Lung (tissue), 12 donors: ENCODE measurements around the gene NBPF3. TPM values are rescaled to one million over a fixed set of nuclear protein-coding genes. Genes with fewer than 3 reads are reported as not detected.
"Not testable (repeated sequence)": the region's sequence is repeated elsewhere in the genome, so short reads cannot be mapped to it uniquely, and the experiment has no call there.

Experiments
- ATAC-seq: fragments of 200-7000 bp; cut with Tn5 transposase; one replicate; pipeline ENCODE4 v1.9.1; 2020; ENCODE audit warnings: moderate number of reproducible peaks; ENCODE audit not compliant: insufficient read depth, low FRiP score
- DNase-seq, 3 donors: peaks; one replicate each; pipeline ENCODE4 v3.0.0-alpha.2; 2013 to 2017
- H3K27ac ChIP-seq, 2 donors: one replicate each; pipeline ENCODE4 v1.5.1; 2013; ENCODE audit warnings: mild to moderate bottlenecking in 2 of 2, moderate library complexity in 2 of 2, control low read depth in 1 of 2, inconsistent platforms in 1 of 2, low read depth in 1 of 2, low read length in 1 of 2
- H3K27me3 ChIP-seq, 3 donors: one replicate each; pipeline ENCODE4 v1.5.1; 2013; ENCODE audit warnings: low read length in 2 of 3; ENCODE audit not compliant: control insufficient read depth in 3 of 3, insufficient read depth in 3 of 3
- H3K36me3 ChIP-seq, 4 donors: one replicate each; pipeline ENCODE4 v1.5.1; 2013; ENCODE audit warnings: low read length in 4 of 4, mild to moderate bottlenecking in 1 of 4, moderate library complexity in 1 of 4; ENCODE audit not compliant: control insufficient read depth in 4 of 4, insufficient read depth in 4 of 4
- H3K4me1 ChIP-seq, 5 donors: one replicate each; pipeline ENCODE4 v1.5.1; 2013; ENCODE audit warnings: low read length in 5 of 5, mild to moderate bottlenecking in 2 of 5, moderate library complexity in 1 of 5; ENCODE audit not compliant: control insufficient read depth in 5 of 5, insufficient read depth in 5 of 5
- H3K4me3 ChIP-seq: one replicate; pipeline ENCODE4 v1.5.1; 2013; ENCODE audit warnings: mild to moderate bottlenecking, control low read depth, moderate library complexity
- H3K9ac ChIP-seq, 2 donors: one replicate each; pipeline ENCODE4 v1.5.1; 2013; ENCODE audit warnings: low read length in 2 of 2, control low read depth in 1 of 2; ENCODE audit not compliant: insufficient read depth in 1 of 2
- H3K9me3 ChIP-seq, 4 donors: one replicate each; pipeline ENCODE4 v1.5.1; 2013; ENCODE audit warnings: low read length in 3 of 4, mild to moderate bottlenecking in 1 of 4, moderate library complexity in 1 of 4; ENCODE audit not compliant: control insufficient read depth in 4 of 4, insufficient read depth in 3 of 4
- CTCF ChIP-seq: IDR thresholded peaks from 2 replicates; pipeline ENCODE4 v1.5.1; 2012; ENCODE audit warnings: mild to moderate bottlenecking; ENCODE audit errors: control extremely low read depth, extremely low read depth
- WGBS, 2 donors: extraction: QIAGEN DNeasy Blood & Tissue Kit; methylation state at CpG; one replicate each; pipeline ENCODE4 v1.1.7; 2013; 5-methylcytosine and 5-hydroxymethylcytosine counted together
- polyA plus RNA-seq, 2 donors: library from polyadenylated mRNA; stranded (reverse); fragments of 200-250 nt; gene quantifications; one replicate each; pipeline ENCODE4 v1.2.1, GENCODE V29; 2013
- total RNA-seq, 2 donors: library from RNA; depleted of rRNA in 1 of 2; stranded (reverse); fragments of >200 nt in 1 of 2; gene quantifications; one replicate each; pipeline ENCODE4 v1.2.1, GENCODE V29; 2014 to 2021
- donor health status: control.
- donor health status: control.
- donor health status: Bipolar disorder and iron deficiency.
- donor health status: healthy.
- donor health status: DM: yes; HTN: yes; CAD: no.

Gene NBPF3
- total and polyA plus RNA-seq, 4 donors: 1.3 to 17.6 (median 5.6) TPM

- Histone ChIP-seq H3K36me3 (peaks cover 0 to 3% (median 0%) of the 10 kb centered on the region in 4 donors), H3K27ac (no peak overlapping the region), H3K27me3 (no peaks in the 10 kb centered on the region), H3K4me1 (no peaks in the 10 kb centered on the region), H3K9ac (no peak overlapping the region), H3K4me3 (no peak overlapping the region), H3K9me3 (no peaks in the 10 kb centered on the region)
- ATAC-seq (no peak), DNase-seq (no peak)
- no peak for TF ChIP-seq CTCF
- WGBS, 2 donors: 91 to 98% methylated on average over 5 of the region's 5 CpGs
Measured at GRCh38 chr1:21447311-21447710, 7.4 kb downstream of the NBPF3 start.

GRCh38 chr1:21449906-21450305 is 10.0 kb downstream of the NBPF3 start:
- Histone ChIP-seq H3K4me1 (no peaks in the 10 kb centered on the region), H3K9me3 (no peaks in the 10 kb centered on the region), H3K27me3 (no peaks in the 10 kb centered on the region), H3K4me3 (no peak overlapping the region), H3K9ac (no peak overlapping the region), H3K36me3 (peaks cover 0 to 3% (median 0%) of the 10 kb centered on the region in 4 donors), H3K27ac (no peak overlapping the region)
- no peak for TF ChIP-seq CTCF
- 37 to 71% methylated on average over 1 of the region's 1 CpG for WGBS, 2 donors
- DNase-seq: no peak
- no peak for ATAC-seq

GRCh38 chr1:21451212-21451611 is 11.3 kb downstream of the NBPF3 start:
- Histone ChIP-seq H3K9me3 (no peaks in the 10 kb centered on the region), H3K27ac (no peak overlapping the region), H3K4me3 (no peak overlapping the region), H3K36me3 (no peaks in the 10 kb centered on the region), H3K4me1 (no peaks in the 10 kb centered on the region), H3K9ac (no peak overlapping the region), H3K27me3 (no peaks in the 10 kb centered on the region)
- no peak for DNase-seq
- TF ChIP-seq CTCF: no peak
- no peak for ATAC-seq
- WGBS, 2 donors: 60 to 89% methylated on average over 1 of the region's 1 CpG

- Histone ChIP-seq H3K4me1 (no peaks in the 10 kb centered on the region), H3K9ac (no peak overlapping the region), H3K27ac (no peak overlapping the region), H3K27me3 (no peaks in the 10 kb centered on the region), H3K4me3 (no peak overlapping the region), H3K9me3 (no peaks in the 10 kb centered on the region), H3K36me3 (no peaks in the 10 kb centered on the region)
- no peak for ATAC-seq
- 66 to 73% methylated on average over 2 of the region's 2 CpGs for WGBS, 2 donors
- TF ChIP-seq CTCF: no peak
- no peak for DNase-seq
Measured at GRCh38 chr1:21451981-21452411, 12.1 kb downstream of the NBPF3 start.

- not testable (repeated sequence) for H3K4me1 ChIP-seq, H3K9ac ChIP-seq, ATAC-seq, H3K9me3 ChIP-seq, DNase-seq, H3K36me3 ChIP-seq, H3K4me3 ChIP-seq, H3K27me3 ChIP-seq, H3K27ac ChIP-seq
- 46 to 65% methylated on average over 5 of the region's 5 CpGs for WGBS, 2 donors
Measured at GRCh38 chr1:21453964-21454614, 14.2 kb downstream of the NBPF3 start.
